ENCODE measurements around the gene TRMU.

DNA sequence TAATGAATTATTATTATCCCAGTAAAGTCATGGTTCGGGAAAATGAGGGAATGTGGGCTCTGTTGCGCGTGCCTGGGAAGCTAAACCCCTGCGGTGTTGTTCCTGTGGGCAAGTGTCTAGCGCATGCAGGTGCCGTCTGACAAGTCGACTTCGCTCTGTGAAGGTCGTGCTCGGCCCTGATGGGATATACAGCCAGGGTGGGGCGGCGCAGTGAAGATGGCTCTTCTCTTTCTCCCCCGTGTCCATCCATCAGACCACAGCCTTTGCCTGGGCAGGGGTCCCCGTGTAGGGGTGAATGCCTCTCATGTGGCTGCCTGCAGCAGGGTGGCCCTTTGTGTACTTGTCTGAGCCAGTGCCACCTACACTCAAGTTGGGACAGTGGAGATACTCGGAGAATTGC, 12.8 kb upstream of the TRMU start:
- TF ChIP-seq, protein P1, sequence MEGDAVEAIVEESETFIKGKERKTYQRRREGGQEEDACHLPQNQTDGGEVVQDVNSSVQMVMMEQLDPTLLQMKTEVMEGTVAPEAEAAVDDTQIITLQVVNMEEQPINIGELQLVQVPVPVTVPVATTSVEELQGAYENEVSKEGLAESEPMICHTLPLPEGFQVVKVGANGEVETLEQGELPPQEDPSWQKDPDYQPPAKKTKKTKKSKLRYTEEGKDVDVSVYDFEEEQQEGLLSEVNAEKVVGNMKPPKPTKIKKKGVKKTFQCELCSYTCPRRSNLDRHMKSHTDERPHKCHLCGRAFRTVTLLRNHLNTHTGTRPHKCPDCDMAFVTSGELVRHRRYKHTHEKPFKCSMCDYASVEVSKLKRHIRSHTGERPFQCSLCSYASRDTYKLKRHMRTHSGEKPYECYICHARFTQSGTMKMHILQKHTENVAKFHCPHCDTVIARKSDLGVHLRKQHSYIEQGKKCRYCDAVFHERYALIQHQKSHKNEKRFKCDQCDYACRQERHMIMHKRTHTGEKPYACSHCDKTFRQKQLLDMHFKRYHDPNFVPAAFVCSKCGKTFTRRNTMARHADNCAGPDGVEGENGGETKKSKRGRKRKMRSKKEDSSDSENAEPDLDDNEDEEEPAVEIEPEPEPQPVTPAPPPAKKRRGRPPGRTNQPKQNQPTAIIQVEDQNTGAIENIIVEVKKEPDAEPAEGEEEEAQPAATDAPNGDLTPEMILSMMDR (IDR thresholded peaks at IDR 0.05) = no peak
- TF ChIP-seq REST (IDR thresholded peaks at IDR 0.05; ENCODE audit: insufficient read depth in 1 of 2, low read depth in 2 of 2, low read length in 1 of 2) = no peak
